Activated gamma-delta T cell treated with anti-CD3 and anti-CD28 coated beads, Interleukin-2, amount 50 U/mL, for 16 hours (primary cell): ENCODE measurements around the gene CAMTA1.

Source experiments
- DNase-seq: peaks from one replicate; pipeline ENCODE4 v3.0.0-alpha.2; 2020; ENCODE audit warnings: low read depth

The CAMTA1 gene

GRCh38 chr1:7455796-7456721 lies 670.8 kb downstream of the CAMTA1 start:
- no peak for DNase-seq

GRCh38 chr1:7456722-7457082 lies 671.4 kb downstream of the CAMTA1 start:
- no peak for DNase-seq

GRCh38 chr1:7457811-7458210 lies 672.6 kb downstream of the CAMTA1 start:
- no peak for DNase-seq

- no peak for DNase-seq
Measured at GRCh38 chr1:7458946-7459345, 673.7 kb downstream of the CAMTA1 start.

GRCh38 chr1:7459914-7460313 lies 674.7 kb downstream of the CAMTA1 start:
- no peak for DNase-seq

GRCh38 chr1:7460807-7461206 lies 675.6 kb downstream of the CAMTA1 start:
- DNase-seq, result no peak

- no peak for DNase-seq
Measured at GRCh38 chr1:7462617-7463016, 677.4 kb downstream of the CAMTA1 start.

GRCh38 chr1:7463526-7463925 lies 678.3 kb downstream of the CAMTA1 start:
- DNase-seq, result no peak

- DNase-seq, result no peak
Measured at GRCh38 chr1:7464736-7465135, 679.5 kb downstream of the CAMTA1 start.

- no peak for DNase-seq
Measured at GRCh38 chr1:7467476-7468175, 682.4 kb downstream of the CAMTA1 start.

GRCh38 chr1:7468248-7468647 lies 683.0 kb downstream of the CAMTA1 start:
- DNase-seq, result no peak

- DNase-seq, result no peak
Measured at GRCh38 chr1:7469255-7469938, 684.1 kb downstream of the CAMTA1 start.

GRCh38 chr1:7470904-7471638 lies 685.8 kb downstream of the CAMTA1 start:
- DNase-seq, result no peak

- no peak for DNase-seq
Measured at GRCh38 chr1:7471836-7472235, 686.6 kb downstream of the CAMTA1 start.

- no peak for DNase-seq
Measured at GRCh38 chr1:7473223-7474142, 688.2 kb downstream of the CAMTA1 start.

- no peak for DNase-seq
Measured at GRCh38 chr1:7474143-7474490, 688.9 kb downstream of the CAMTA1 start.

GRCh38 chr1:7474786-7475502 lies 689.7 kb downstream of the CAMTA1 start:
- no peak for DNase-seq

- DNase-seq, result no peak
Measured at GRCh38 chr1:7475691-7476090, 690.4 kb downstream of the CAMTA1 start.

GRCh38 chr1:7476402-7476801 lies 691.1 kb downstream of the CAMTA1 start:
- DNase-seq, result no peak

GRCh38 chr1:7476861-7477547 lies 691.8 kb downstream of the CAMTA1 start:
- no peak for DNase-seq
